OCI-M2 (cell line): ENCODE data around the gene GNB5.

Source experiments
- DNase-seq: peaks from one replicate; lab custom pipeline; 2025; ENCODE audit not compliant: unreplicated experiment; lab: John Stamatoyannopoulos, UW

GNB5 gene

DNA sequence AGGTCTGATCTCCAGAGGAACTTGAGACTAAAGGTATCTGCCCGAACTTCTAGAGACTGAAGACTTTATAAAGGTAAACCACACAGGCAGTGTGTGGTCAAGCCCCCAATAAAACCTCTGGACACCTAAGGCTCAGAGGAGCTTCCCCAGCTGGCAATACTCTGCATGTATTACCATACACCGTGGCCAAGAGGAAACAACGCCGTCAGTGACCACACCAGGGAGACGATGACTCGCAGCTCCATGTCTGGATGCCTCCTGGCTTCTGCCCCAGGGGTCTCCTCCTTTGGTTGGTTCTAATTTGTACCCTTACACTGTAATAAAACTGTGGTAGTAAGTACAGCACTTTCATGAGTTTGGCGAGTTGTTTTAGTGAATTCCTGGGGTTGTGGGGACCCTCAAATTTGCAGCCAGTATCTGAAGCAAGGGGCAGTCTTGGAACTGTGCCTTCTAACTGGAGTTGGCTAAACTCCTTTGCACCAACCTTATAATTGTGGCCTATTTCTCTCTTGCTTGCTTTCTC, 46.5 kb downstream of the GNB5 start:
- no peak for DNase-seq

DNA sequence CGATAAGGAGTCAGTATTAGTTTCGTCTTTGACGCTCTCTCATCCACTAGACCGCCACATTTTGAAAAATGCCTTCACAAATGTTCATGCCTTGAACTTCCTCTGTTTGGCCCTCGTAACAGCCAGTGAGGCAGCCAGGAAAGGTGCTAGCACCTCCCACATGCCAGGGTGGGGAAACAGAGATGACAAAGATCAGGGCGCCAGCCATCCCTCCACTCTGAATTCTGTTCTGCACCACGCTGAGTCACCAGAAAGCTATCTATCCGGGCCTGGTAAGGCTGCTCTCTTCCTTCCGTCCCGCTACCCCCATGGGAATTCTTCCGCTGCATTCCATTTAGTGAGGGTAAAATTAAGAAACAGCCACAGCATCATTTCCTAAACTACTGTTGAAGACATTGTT, 47.3 kb downstream of the GNB5 start:
- DNase-seq = no peak

DNA sequence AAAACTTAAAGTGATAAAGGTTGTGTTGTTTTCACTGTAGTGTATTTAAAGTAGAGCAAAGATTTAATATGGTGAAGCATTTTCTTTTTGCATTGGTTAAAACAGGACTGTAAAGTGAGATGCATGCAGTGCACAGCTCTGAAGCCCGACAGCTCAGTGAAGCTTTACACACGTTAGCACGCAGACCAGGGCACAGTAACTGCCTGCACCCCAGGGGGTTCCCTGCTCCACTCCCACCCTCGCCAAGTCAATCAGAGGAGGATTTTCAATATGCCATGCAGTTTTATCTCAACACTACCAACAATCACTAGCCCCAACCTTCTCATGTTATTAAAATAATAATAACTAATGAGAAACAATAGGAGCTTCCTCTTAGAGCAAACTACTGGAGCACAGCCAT, 50.5 kb downstream of the GNB5 start:
- no peak for DNase-seq

DNA sequence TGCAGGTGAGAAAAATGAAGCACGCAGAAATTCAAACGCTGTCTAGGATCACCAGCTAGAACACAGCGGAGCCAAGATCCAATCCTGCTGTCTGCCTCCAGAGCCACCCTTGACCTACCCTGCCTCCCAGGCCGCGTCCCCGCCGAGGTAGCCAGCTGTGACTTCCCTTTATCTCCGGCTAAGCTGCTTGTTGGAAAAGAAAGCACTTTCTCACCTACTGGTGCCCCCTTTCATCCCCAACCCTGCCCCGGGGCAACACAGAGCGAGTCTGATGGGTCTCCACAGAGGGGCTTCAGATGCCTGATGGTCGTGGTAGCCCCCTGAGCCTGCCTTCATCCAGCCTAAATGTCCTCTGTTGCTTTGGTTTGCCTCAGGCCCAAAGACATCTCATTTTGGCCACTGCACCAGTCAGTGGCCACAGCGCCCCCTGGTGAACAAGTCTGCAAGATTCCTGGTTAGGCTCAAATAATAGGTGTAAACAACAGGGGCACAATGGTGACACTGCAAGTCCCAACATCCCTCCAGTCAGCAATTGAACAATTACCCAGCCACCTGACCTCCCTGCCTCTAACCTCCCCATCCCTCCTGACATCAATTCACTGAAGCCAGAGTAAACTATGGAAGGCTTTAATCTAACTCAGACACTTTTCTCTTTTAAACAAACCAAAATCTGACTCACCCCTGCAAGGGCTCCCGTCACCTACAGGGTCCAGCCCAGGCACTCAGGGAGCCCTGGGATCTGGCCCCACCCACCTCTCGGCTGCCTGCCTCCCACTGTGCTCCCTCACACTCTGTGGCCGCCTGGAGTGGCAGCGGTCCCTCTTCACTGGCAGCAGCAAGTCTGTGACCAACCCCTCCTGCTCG, 51.4 kb downstream of the GNB5 start:
- DNase-seq = no peak

DNA sequence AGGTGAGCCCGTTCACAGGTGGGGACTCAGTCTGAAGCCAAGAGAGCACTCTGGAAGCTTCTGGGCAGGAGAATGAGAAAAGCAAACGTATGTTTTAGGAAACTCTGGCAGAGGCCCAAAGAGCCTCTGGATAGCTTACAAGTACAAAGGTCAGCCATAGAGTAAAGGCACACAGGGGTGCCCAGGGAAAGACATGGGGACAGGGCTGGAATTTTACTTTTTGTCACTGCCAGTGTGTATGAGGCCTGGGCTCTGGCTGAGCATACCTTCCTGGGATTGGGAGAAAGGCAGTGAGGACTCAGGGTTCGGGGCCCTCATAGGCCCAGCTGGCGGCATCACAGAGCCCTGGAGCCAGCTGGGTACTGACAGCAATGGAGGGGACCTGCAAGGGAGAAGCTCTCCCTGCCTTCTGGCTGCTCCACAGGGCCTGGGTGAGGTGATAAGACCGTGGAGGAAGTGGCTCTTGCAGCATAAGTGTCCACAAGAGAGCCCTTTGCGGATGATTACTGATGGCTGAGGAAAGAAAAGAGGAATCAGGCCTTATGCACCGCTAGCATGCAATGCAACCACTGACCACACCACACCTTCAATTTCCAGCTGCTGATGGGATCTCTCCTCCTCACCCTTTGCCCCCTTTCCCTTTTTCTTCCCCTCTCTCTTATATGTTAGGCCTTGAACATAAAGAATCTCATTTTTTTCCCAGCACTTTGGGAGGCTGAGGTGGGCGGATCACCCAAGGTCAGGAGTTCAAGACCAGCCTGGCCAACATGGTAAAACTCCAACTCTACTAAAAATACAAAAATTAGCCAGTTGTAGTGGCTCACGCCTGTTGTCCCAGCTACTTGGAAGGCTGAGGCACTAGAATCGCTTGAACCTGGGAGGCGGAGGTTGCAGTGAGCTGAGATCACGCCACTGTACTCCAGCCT, 53.5 kb downstream of the GNB5 start:
- no peak for DNase-seq

DNA sequence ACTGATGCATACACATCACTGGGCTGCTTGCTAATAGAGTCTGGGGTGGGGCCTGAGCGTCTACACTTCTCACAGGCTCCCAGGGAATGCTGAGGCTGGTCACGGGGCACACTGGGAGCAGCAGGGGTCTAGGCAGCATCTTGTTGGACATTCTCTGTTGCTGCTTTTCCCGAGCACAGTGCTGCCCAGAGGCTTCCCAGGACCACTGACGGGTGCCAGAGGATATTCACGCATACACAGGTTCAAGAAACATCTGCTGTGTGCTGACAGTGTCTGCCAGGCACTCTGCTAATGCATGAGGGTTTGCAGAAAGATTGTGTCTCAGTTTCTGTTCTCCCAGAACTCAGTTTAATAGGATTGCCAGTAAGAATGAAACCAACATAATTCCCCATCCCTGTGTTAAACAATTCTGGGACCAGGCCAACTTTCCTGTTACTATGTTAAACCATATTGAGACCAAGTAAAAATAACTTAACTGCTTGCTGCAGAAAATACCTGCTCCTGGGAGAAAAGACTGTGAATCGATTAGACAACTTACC, 54.7 kb downstream of the GNB5 start:
- DNase-seq = no peak

DNA sequence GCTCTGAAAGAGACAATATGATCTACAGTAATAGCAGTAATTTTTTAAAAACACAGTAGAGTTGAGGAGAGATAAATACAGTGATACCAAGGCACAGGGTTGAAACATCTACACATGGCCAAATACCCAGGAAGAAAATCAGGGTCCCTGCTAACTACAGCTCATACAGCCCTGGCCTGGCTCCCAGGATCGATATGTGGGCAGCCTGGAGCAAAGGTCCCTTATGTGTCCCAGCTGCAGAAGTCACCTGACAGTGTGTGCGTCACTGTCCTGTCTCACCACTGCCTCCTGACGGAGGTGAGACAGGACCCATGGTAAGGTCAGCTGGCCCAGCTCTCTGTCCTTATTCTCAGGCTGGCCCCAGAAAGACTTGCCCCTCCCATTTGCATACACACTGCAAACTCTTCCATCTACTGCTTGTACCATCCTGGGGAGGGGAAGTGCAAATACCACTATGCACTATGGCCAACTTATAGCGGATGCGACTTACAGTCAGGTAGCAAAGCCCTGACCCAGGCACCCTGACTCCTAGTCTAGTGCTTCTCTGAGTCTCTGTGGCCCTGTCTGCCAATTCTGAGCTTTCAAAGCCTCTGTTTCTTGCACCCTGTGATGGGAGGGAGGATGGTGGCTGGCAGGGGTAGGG, 56.6 kb downstream of the GNB5 start:
- DNase-seq = no peak

DNA sequence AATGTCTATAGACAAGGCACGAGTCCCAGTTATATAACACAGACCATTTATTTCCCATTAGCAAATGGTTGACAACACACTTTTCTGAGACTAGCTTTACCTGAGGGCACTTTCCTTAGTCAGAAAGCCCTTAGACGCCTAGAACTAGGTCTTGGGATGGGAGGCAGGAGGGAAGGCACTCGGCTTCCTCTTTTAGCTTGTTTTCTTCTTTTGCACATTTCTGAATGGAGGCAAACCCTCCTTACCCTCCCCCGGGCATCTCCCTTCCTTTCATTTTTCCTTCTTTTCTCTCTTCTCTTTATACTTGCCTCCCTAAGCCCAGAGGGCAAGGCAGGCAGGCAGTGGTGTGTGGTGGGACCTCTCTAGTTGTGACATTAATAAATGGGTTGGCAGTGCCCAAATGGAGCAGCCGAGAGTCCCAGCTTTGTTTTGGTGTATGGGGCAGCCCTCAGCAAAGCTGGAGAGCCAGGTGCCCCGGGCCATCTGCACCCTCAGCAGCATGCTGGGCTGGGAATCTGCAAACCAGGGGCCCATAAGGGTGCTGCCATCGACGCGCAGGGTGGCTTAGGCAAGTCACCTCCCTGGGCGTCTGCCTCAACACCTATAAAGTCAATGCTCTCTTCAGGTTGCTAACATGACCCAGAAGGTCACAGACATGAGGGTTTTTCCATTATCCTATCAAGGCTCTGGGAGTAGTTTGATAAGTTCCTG, 57.5 kb downstream of the GNB5 start:
- DNase-seq = no peak

DNA sequence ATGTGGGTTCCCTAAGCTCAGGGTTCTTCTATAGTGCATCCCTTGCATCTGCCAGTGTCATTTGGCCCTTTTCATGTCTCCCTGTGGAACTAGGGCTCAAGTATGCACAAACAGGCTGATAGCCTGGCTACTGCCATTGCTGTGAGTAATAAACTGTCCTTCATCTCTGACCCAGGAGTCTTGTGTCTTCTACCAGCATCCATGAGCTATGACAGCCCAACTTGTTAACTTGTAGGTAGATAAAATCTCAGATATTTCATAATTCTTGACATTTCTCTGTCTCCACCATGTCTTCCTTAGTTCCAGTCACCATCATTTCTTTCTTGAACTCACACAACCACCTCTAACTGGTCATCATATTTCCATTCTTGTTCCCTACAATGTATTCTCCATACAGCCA, 59.1 kb downstream of the GNB5 start:
- DNase-seq = no peak

DNA sequence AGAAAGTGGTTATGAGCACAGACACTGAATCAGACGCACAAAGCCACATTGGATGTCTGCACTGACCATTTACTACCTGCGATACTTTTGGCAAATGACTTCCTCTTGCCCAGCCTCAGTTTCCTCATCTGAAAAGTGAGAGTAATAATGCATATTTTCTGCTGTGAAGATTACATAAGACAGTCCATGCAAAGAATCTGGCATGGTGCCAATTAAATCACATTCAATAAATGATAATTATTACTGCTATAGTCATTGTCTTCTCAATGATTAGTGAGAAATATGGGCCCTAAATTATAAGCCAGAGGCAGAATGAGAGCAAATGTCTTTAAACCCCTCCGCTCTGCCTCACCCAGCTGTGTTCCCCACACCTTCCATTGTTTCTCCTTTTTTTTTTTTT, 62.6 kb downstream of the GNB5 start:
- DNase-seq = no peak

DNA sequence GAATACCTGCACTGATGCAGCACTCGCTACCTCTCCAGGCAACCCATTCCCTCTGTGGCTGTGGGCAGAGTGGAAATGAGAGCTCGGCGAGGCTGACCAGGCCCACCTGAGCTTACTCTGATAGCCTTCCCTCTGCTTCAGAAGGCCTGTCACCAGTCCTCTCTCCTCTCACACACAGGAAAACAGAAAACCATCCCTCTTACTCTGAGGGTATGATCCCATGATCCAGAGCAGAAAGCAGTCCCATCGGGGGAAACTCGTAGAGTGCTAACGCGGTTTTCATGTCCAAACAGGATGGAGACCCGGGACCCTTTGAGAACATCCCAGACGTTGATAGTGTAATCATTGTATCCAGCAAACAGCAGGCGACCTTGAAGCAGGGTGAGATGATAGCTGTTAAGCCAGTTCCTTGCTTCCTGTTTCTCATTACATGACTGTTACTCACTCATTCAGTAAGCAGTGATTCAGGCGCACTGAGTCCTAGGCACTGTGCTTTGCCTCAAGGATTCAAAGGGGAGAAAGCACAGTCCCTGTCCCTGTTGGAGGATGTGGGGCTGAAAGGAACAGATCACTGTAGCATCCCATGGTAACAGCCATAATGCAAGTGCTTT, 66.8 kb downstream of the GNB5 start:
- DNase-seq = no peak

DNA sequence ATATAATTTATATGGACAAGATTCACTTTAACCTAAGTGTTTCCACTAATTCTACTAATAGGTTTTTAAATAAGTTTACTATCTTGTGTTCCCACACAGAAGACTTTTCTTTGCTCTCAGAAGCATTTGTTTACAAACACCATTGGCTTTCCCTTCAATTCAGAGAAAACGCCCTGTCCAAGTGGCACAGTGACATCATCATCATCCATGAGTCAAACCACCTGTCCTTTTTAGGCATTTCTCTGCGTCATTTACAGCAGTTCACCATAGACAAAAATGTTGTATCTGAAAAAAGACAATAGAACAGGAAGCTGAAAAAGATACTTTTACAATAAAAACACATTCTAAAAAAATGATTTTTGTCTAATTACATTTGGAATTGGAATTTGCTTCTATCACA, 69.3 kb downstream of the GNB5 start:
- no peak for DNase-seq

DNA sequence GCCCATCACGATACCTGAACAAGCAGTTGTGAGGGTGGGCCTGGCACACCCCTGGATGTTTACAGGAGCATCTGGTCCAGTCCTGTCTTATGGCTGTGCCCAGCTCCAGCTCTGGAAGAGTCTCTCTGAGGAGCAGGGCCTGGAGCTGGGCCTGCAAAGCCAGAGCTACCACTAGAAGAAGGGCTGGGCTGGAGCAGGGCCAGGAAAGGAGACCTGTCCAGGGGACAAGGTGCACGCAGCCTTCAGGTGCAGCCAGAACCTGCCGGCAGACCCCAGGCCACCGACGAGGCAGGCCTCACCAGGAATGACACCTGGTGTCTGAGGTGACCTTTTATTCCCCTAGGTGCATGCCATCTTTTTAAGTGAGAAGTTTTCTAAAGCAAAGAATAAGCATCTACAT, 70.2 kb downstream of the GNB5 start:
- no peak for DNase-seq

DNA sequence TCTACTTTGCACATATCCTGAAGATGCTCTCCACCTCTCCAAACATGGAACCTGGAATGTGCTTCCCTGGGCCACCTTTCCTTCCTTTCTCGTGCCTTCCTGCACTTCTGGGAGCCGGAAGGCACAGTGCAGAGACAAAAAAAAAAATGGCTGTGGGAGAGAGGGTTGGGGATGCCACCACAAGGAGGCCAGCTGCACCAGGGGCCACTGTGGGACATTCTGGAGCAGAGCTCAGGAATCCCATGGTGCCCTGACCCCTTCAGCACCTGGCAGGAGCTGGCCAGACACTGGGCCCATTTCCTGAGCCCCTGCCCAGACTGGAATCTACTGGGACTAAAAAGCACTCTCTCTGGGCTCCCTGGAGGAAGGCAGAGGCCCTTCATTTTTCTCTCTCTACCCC, 70.7 kb downstream of the GNB5 start:
- no peak for DNase-seq

DNA sequence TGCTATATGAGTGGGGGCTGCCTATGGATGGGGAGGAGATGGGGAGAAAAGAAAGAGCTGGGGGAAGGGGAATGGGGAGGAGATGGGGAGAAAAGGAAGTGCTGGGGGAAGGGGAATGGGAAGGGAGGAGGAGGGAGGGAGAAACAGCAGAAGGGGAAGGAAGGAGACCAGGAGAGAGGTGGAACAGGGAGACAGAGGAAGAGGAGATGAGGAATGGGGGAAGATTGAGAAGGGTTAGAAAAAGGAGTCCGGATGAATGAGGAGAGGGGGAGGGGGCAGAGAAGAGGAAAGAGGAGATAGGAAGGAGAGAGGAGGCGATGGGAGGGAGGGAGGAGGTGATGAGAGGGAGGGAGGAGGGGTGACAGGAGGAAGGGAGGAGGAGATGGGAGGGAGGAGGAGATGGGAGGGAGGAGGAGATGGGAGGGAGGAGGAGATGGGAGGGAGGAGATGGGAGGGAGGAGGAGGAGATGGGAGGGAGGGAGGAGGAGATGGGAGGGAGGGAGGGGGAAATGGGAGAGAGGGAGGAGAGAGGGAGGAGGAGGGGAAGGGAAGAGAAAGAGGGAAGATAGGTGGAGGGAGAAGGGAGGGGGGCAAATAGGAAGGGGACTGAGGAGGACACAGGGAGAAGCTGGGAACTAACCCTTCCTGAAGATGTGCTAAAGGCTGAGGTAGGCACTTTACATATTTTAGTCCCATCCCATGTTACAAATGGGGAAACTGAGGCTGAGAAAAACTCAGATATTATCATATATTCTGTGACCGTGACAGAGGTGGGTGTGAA, 72.0 kb downstream of the GNB5 start:
- DNase-seq = no peak

DNA sequence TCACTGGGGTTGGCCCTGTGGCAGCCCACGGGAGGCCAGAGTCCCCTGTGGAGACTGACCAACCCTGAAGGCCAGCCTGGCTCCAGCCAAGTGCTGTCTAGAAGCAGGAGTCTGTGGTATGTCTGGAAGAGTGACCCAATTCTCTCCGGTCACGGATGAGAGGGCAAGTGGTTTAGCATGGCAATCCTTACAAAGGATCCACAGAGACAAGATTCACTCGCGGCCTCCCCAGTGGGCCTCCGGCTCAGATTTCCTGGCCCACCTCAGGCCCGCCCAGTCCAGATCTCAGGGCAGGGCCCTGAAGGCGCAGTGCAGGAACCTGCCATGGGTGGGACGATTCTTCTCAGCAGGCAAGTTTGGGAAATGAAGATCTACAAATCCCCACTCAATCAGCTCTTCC, 73.6 kb downstream of the GNB5 start:
- DNase-seq = no peak

DNA sequence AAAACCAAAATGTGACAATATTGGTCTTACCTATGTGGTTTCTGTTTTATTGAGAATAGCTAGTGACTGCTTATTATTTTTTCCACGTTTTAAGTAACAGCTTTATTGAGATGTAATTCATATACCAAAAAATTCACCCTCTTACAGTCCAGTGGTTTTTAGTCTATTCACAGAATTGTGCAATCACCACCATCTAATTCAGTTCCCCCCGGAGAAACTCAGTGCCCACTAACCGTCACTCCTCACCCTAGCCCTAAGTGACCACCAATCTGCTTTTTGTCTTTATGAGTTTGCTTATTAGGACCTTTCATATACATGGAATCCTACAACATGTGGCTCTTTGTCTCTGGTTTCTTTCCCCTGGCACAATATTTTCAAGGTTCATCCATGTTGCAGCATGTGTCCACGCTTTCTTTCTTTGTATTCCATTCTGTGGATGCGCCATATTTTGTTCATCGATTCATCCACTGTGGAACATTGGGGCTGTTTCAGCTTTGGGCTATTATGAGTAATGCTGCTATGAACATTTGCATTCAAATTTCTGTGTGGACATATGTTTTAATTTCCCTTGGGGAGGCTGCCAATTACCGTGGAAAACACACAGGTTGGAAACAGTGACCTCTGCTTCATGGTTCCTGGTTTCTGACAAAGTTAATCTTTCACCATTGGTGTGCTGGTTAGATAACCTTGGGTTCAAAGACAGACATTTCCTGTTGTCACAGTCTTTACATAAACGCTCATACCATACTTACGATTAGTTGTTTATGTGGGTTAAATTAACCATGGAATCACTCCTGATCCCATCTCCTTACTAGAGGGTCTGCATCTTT, 75.4 kb downstream of the GNB5 start:
- DNase-seq = no peak

DNA sequence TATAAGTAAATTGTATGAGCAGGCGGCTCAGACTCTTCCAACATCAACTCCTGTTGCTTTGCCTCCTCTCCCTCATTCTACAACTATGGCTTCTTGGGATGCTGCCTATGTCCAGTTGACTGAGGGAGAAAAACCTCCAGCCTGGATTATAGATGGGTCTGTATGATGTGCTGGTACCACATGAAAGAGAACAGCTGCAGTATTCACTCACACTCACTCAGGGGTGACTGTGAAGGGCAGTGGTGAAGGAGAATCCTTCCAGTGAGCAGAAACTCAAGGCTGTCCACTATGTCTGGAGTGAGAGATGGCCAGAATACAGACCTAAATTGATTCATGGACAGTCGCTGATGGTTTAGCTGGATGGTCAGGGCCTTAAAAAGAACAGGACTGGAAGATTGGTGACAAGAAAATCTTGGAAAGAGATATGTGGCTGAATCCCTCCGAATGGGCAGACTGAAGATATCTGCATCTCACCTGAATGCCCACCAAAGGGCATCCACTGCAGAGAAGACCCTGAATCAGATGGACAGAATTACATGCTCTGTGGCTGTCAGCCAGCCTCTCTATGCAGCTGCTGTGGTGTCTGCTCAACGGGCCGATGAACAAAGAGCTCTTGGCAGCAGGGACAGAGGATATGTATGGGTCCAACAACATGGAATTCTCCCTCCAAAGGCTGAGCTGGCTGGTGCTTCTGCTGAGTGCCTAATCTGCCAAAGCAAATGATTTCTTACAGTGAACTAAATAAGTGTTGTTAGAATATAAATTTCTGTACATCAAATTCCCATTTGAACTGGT, 76.7 kb downstream of the GNB5 start:
- DNase-seq = no peak
